GM12878 (cell line): ENCODE measurements around the gene ENTPD6. TPM values are rescaled to one million over a fixed set of nuclear protein-coding genes. Genes with fewer than 3 reads are reported as not detected.

ENCODE experiments used
- ATAC-seq: fragments of 200-7000 bp; cut with Tn5 transposase; 3 replicates; pipeline ENCODE4 v1.9.1; 2020; ENCODE audit warnings: mild to moderate bottlenecking, moderate library complexity
- BruUV-seq: library from RNA; stranded (reverse); fragments of 400-500 nt; replicated peaks from 2 replicates; lab custom pipeline; 2021; lab: Mats Ljungman, UMichigan
- CTCF ChIA-PET: fragments of 300-600 bp; sonication (Branson Sonifier 250); formaldehyde crosslinking; extraction: SDS; loops from one replicate; lab custom pipeline; 2021; ENCODE audit warnings: inconsistent platforms; lab: Yijun Ruan, JAX
- POLR2A ChIA-PET: fragments of 350-600 bp; formaldehyde crosslinking; extraction: SDS; loops from one replicate; lab custom pipeline; 2021; ENCODE audit warnings: inconsistent platforms; lab: Charles Lee
- RAD21 ChIA-PET: fragments of 300-600 bp; sonication (Branson Sonifier 250); formaldehyde crosslinking; loops from one replicate; lab custom pipeline; 2023; ENCODE audit warnings: antibody characterized with exemption; ENCODE audit not compliant: unreplicated experiment; lab: Charles Lee
- SMC1A ChIA-PET: fragments of 300-600 bp; sonication (Branson Sonifier 250); formaldehyde crosslinking; loops from one replicate; lab custom pipeline; 2023; ENCODE audit not compliant: unreplicated experiment, uncharacterized antibody; lab: Charles Lee
- DNase-seq: peaks from one replicate; pipeline ENCODE4 v3.0.0-alpha.2; 2011; ENCODE audit warnings: low read depth, low spot score
- FAIRE-seq: peaks from 3 replicates; lab custom pipeline; 2011; peaks lifted over from hg19 to GRCh38; lab: Jason Lieb, UNC
- H2AFZ ChIP-seq: 2 replicates; pipeline ENCODE4 v1.6.0; 2011; ENCODE audit warnings: low read depth, low read length, control low read depth; ENCODE audit not compliant: control insufficient read depth
- H3K27ac ChIP-seq: 2 replicates; pipeline ENCODE4 v1.5.1; 2011; ENCODE audit warnings: control low read depth; ENCODE audit not compliant: control insufficient read depth, insufficient read depth
- H3K27me3 ChIP-seq, 2 experiments: replicated peaks in 1 of 2; 2 replicates each; pipeline versions ENCODE4 v1.6.0 to v1.6.1; 2011; ENCODE audit warnings: low read length in 1 of 2; ENCODE audit not compliant: control insufficient read depth in 2 of 2, insufficient read depth in 2 of 2
- H3K36me3 ChIP-seq, 2 experiments: 2 replicates each; pipeline ENCODE4 v1.5.1; 2011; ENCODE audit warnings: low read length in 1 of 2; ENCODE audit not compliant: control insufficient read depth in 2 of 2, insufficient read depth in 2 of 2
- H3K4me1 ChIP-seq: 2 replicates; pipeline ENCODE4 v1.6.1; 2011; ENCODE audit warnings: mild to moderate bottlenecking, low read length, moderate library complexity, mixed read lengths; ENCODE audit not compliant: control insufficient read depth, insufficient read depth
- H3K4me2 ChIP-seq: 2 replicates; pipeline ENCODE4 v1.6.0; 2011; ENCODE audit warnings: control low read depth; ENCODE audit not compliant: control insufficient read depth, insufficient read depth
- H3K4me3 ChIP-seq: fragments of 200-600 bp; sonication (generic); 2 replicates; pipeline ENCODE4 v1.5.1; 2016
- H3K79me2 ChIP-seq: 2 replicates; pipeline ENCODE4 v1.6.0; 2011; ENCODE audit warnings: low read length; ENCODE audit not compliant: control insufficient read depth, insufficient read depth
- H3K9ac ChIP-seq: 2 replicates; pipeline ENCODE4 v1.8.0; 2011; ENCODE audit warnings: low read length, control low read depth, mixed read lengths; ENCODE audit not compliant: control insufficient read depth, insufficient read depth
- H3K9me3 ChIP-seq: replicated peaks from 3 replicates; pipeline ENCODE4 v1.5.1; 2011; ENCODE audit warnings: mild to moderate bottlenecking, low read length; ENCODE audit not compliant: control insufficient read depth, insufficient read depth
- H4K20me1 ChIP-seq: 2 replicates; pipeline ENCODE4 v1.6.0; 2011; ENCODE audit not compliant: control insufficient read depth, insufficient read depth
- ASH2L ChIP-seq: fragments of 300-600, 200-600 bp; sonication (generic); IDR thresholded peaks from 2 replicates; pipeline ENCODE4 v1.6.1; 2017; ENCODE audit warnings: low read depth, mild to moderate bottlenecking, borderline replicate concordance
- BHLHE40 ChIP-seq, 2 experiments: fragments of 450-650 bp in 1 of 2; IDR thresholded peaks; 2 replicates each; pipeline ENCODE4 v1.6.1; 2011 to 2017; ENCODE audit warnings: low read depth in 2 of 2, borderline replicate concordance in 1 of 2, improper control_type of control experiment in 1 of 2, low read length in 1 of 2, mild to moderate bottlenecking in 1 of 2
- BMI1 ChIP-seq: fragments of 450-650 bp; IDR thresholded peaks from 2 replicates; pipeline ENCODE4 v1.6.1; 2016; ENCODE audit warnings: mild to moderate bottlenecking, moderate library complexity, borderline replicate concordance
- CUX1 ChIP-seq: IDR thresholded peaks from 2 replicates; pipeline ENCODE4 v1.6.1; 2012; ENCODE audit warnings: improper control_type of control experiment, low read depth, low read length; ENCODE audit not compliant: insufficient replicate concordance
- IRF4 ChIP-seq: IDR thresholded peaks from 2 replicates; pipeline ENCODE4 v1.6.1; 2011; ENCODE audit warnings: low read depth, low read length
- MTA3 ChIP-seq: IDR thresholded peaks from 2 replicates; pipeline ENCODE4 v1.6.1; 2012; ENCODE audit warnings: low read length, inconsistent platforms, borderline replicate concordance
- NFYB ChIP-seq: IDR thresholded peaks from 2 replicates; pipeline ENCODE4 v1.6.1; 2011; ENCODE audit warnings: low read depth, mild to moderate bottlenecking, low read length, improper control_type of control experiment, moderate library complexity; ENCODE audit not compliant: insufficient read depth
- RAD51 ChIP-seq: fragments of 450-650 bp; IDR thresholded peaks from 2 replicates; pipeline ENCODE4 v1.6.1; 2016; ENCODE audit warnings: moderate library complexity, mild to moderate bottlenecking, inconsistent platforms
- SMAD1 ChIP-seq: fragments of 450-650 bp; IDR thresholded peaks from 2 replicates; pipeline ENCODE4 v1.6.1; 2018; ENCODE audit warnings: mild to moderate bottlenecking, low read depth; ENCODE audit not compliant: partially characterized antibody
- STAT3 ChIP-seq: IDR thresholded peaks from 2 replicates; pipeline ENCODE4 v1.6.1; 2011; ENCODE audit warnings: low read depth, low read length, improper control_type of control experiment
- TCF3 ChIP-seq: IDR thresholded peaks from 2 replicates; pipeline ENCODE4 v1.6.1; 2012; ENCODE audit warnings: low read depth, mild to moderate bottlenecking, low read length, borderline replicate concordance; ENCODE audit not compliant: insufficient read depth
- WGBS: methylation state at CpG from one replicate; pipeline ENCODE4 v1.1.6; 2016; ENCODE audit warnings: low lambda C conversion rate; ENCODE audit not compliant: insufficient replicate concordance, insufficient coverage; ENCODE audit errors: missing lambda C conversion rate; 5-methylcytosine and 5-hydroxymethylcytosine counted together
- in situ Hi-C: fragments of 300-500 bp; cut with MboI; formaldehyde crosslinking; loops from 9 replicates; pipeline ENCODE4 v1.14.3; 2018; ENCODE audit warnings: mixed read lengths
- intact Hi-C: fragments of 100-400 bp; cut with micrococcal nuclease; formaldehyde crosslinking; loops from one replicate; pipeline ENCODE4 v1.14.2; 2022; ENCODE audit not compliant: unreplicated experiment
- polyA plus RNA-seq, 11 experiments: library from polyadenylated mRNA; depleted of rRNA in 4 of 11; unstranded in 6 of 11; stranded (reverse) in 5 of 11; fragments of >200 nt; fragmentation: Nextera tagmentation in 4 of 11; fragmentation: Illumina TruSeq in 1 of 11; extraction: Ambion mirVana in 4 of 11; extraction: Trizol in 1 of 11; gene quantifications; 1 replicate in 1 of 11; 2 replicates in 10 of 11; pipeline versions ENCODE4 v1.2.1 to v1.2.3, GENCODE V29; 2011 to 2016; ENCODE audit warnings: inconsistent platforms in 2 of 11, missing spikeins in 2 of 11, low read depth in 1 of 11
- total RNA-seq, 4 experiments: library from RNA; depleted of rRNA in 3 of 4; stranded (reverse); fragments of >200 nt in 3 of 4; fragmentation: Illumina TruSeq in 1 of 4; extraction: Trizol in 1 of 4; gene quantifications; 2 replicates each; pipeline versions ENCODE4 v1.2.1 to v1.2.3, GENCODE V29; 2013 to 2021
- TF ChIP-seq, protein P1 (sequence below): fragments of 450-650 bp; formaldehyde crosslinking; IDR thresholded peaks from 2 replicates; pipeline ENCODE4 v1.4.0; 2020; ENCODE audit warnings: mild to moderate bottlenecking, moderate library complexity
- TF ChIP-seq, protein P2 (sequence below): fragments of 450-650 bp; IDR thresholded peaks from 2 replicates; pipeline ENCODE4 v1.6.1; 2017; ENCODE audit warnings: antibody characterized with exemption, mild to moderate bottlenecking, moderate library complexity

Gene ENTPD6
- total and polyA plus RNA-seq, 10 of the 15 experiments (the other 5 are each of a cell fraction or from before 2014, with no cell fraction given), result 0.53 to 45.4 (median 31.1) TPM

DNA sequence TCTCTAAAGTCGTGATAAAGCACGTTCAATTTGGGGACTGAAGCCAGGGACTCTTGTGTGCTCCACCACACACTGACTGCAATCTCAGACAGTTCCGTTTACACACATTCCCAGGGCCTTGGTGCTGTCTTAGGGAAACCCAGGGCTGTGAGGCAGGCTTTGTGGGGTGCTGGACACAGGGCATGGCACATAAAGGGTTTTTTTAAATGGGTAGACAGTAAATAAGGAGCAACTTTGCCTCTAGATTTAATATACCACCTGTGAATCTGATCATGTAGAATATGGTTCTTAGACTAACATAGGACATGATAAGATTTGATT is 2.3 kb downstream of the ENTPD6 start:
- intact Hi-C loops, result loop anchor here (5.0 to 10.0 kb wide), 2 partner anchors 47 to 199 kb away; partner anchors contain the start of gene PYGB
- WGBS, result 30% methylated on average over 3 of the region's 3 CpGs
- BruUV-seq, result no TSS peak
- TF ChIP-seq RAD51 (no peak), BMI1 (no peak), MTA3 (no peak), BHLHE40 (IDR thresholded peaks at IDR 0.05; ENCODE audit: borderline replicate concordance in 1 of 2, low read depth in 2 of 2, low read length in 1 of 2) (no peak), CUX1 (no peak), STAT3 (no peak), TCF3 (no peak), IRF4 (no peak), ASH2L (no peak), NFYB (no peak), SMAD1 (no peak)
- TF ChIP-seq, protein P1, sequence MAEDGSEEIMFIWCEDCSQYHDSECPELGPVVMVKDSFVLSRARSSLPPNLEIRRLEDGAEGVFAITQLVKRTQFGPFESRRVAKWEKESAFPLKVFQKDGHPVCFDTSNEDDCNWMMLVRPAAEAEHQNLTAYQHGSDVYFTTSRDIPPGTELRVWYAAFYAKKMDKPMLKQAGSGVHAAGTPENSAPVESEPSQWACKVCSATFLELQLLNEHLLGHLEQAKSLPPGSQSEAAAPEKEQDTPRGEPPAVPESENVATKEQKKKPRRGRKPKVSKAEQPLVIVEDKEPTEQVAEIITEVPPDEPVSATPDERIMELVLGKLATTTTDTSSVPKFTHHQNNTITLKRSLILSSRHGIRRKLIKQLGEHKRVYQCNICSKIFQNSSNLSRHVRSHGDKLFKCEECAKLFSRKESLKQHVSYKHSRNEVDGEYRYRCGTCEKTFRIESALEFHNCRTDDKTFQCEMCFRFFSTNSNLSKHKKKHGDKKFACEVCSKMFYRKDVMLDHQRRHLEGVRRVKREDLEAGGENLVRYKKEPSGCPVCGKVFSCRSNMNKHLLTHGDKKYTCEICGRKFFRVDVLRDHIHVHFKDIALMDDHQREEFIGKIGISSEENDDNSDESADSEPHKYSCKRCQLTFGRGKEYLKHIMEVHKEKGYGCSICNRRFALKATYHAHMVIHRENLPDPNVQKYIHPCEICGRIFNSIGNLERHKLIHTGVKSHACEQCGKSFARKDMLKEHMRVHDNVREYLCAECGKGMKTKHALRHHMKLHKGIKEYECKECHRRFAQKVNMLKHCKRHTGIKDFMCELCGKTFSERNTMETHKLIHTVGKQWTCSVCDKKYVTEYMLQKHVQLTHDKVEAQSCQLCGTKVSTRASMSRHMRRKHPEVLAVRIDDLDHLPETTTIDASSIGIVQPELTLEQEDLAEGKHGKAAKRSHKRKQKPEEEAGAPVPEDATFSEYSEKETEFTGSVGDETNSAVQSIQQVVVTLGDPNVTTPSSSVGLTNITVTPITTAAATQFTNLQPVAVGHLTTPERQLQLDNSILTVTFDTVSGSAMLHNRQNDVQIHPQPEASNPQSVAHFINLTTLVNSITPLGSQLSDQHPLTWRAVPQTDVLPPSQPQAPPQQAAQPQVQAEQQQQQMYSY, result no peak
- TF ChIP-seq, protein P2, sequence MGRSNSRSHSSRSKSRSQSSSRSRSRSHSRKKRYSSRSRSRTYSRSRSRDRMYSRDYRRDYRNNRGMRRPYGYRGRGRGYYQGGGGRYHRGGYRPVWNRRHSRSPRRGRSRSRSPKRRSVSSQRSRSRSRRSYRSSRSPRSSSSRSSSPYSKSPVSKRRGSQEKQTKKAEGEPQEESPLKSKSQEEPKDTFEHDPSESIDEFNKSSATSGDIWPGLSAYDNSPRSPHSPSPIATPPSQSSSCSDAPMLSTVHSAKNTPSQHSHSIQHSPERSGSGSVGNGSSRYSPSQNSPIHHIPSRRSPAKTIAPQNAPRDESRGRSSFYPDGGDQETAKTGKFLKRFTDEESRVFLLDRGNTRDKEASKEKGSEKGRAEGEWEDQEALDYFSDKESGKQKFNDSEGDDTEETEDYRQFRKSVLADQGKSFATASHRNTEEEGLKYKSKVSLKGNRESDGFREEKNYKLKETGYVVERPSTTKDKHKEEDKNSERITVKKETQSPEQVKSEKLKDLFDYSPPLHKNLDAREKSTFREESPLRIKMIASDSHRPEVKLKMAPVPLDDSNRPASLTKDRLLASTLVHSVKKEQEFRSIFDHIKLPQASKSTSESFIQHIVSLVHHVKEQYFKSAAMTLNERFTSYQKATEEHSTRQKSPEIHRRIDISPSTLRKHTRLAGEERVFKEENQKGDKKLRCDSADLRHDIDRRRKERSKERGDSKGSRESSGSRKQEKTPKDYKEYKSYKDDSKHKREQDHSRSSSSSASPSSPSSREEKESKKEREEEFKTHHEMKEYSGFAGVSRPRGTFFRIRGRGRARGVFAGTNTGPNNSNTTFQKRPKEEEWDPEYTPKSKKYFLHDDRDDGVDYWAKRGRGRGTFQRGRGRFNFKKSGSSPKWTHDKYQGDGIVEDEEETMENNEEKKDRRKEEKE, result no peak
- TF ChIP-seq, all 136 proteins: peak for 0
- ChIA-PET RAD21 (no interaction called here), SMC1A (no interaction called here), CTCF (no interaction called here), POLR2A (no interaction called here)
- peak overlapping the region; percentile 65; the same call in 1 of the 2 replicates for H3K4me2 ChIP-seq
- no peaks in the 10 kb centered on the region for H4K20me1 ChIP-seq
- DNase-seq, result no peak
- no peak for ATAC-seq
- H3K79me2 ChIP-seq, result peaks cover 17% of the 10 kb centered on the region
- no peak for FAIRE-seq
- H3K9ac ChIP-seq, result no peak overlapping the region
- no peaks in the 10 kb centered on the region for H3K27me3 ChIP-seq
- no peaks in the 10 kb centered on the region; the same call in 2 of the 3 replicates for H3K9me3 ChIP-seq
- in situ Hi-C loops, result no loop called here
- H3K4me3 ChIP-seq, result no peak overlapping the region
- H2AFZ ChIP-seq, result no peak overlapping the region
- no peak overlapping the region for H3K27ac ChIP-seq
- peaks cover 11% of the 10 kb centered on the region for H3K4me1 ChIP-seq
- H3K36me3 ChIP-seq, result no peaks in the 10 kb centered on the region
